ENCODE data around the gene CMTM4. TPM values are rescaled to one million over a fixed set of nuclear protein-coding genes. Genes with fewer than 3 reads are reported as not detected.

CMTM4 gene
- total and polyA plus RNA-seq, 7 donors = 6.1 to 65.1 (median 12.5) TPM

- Histone ChIP-seq H3K4me1 (peaks cover 0 to 11% (median 7%) of the 10 kb centered on the region in 4 donors), H3K36me3 (no peaks in the 10 kb centered on the region), H3K27ac (no peak overlapping the region), H3K4me3 (no peak overlapping the region), H3K9me3 (no peaks in the 10 kb centered on the region), H3K27me3 (no peaks in the 10 kb centered on the region)
- no peak for TF ChIP-seq EP300 (IDR thresholded peaks at IDR 0.05)
- no peak for TF ChIP-seq CTCF (IDR thresholded peaks at IDR 0.05)
- no peak for TF ChIP-seq POLR2A (IDR thresholded peaks at IDR 0.05)
- no peak for TF ChIP-seq POLR2AphosphoS5 (IDR thresholded peaks at IDR 0.05)
- WGBS, 2 donors = 98 to 99% methylated on average over 1 of the region's 1 CpG
- intact Hi-C loops (cut with DNase I) = no loop called here
- no peak for DNase-seq
Measured at GRCh38 chr16:66647866-66648265, 48.7 kb downstream of the CMTM4 start.

GRCh38 chr16:66641387-66641786, 55.2 kb downstream of the CMTM4 start:
- 95 to 98% methylated on average over 1 of the region's 1 CpG for WGBS, 2 donors
- no peaks in the 10 kb centered on the region for H3K4me1 ChIP-seq
- no peaks in the 10 kb centered on the region for H3K27me3 ChIP-seq
- H3K36me3 ChIP-seq = no peaks in the 10 kb centered on the region
- intact Hi-C loops (cut with DNase I) = no loop called here
- no peak for DNase-seq
- no peak overlapping the region for H3K27ac ChIP-seq
- H3K4me3 ChIP-seq = no peak overlapping the region
- no peak for TF ChIP-seq EP300 (IDR thresholded peaks at IDR 0.05)
- no peak for TF ChIP-seq CTCF (IDR thresholded peaks at IDR 0.05)
- no peak for TF ChIP-seq POLR2A (IDR thresholded peaks at IDR 0.05)
- no peak for TF ChIP-seq POLR2AphosphoS5 (IDR thresholded peaks at IDR 0.05)
- H3K9me3 ChIP-seq = no peaks in the 10 kb centered on the region

- TF ChIP-seq EP300 (IDR thresholded peaks at IDR 0.05) (no peak), POLR2AphosphoS5 (IDR thresholded peaks at IDR 0.05) (no peak), CTCF (IDR thresholded peaks at IDR 0.05) (no peak), POLR2A (IDR thresholded peaks at IDR 0.05) (no peak)
- intact Hi-C loops (cut with DNase I) = no loop called here
- DNase-seq = no peak
- Histone ChIP-seq H3K27ac (no peak overlapping the region), H3K4me3 (no peak overlapping the region), H3K27me3 (no peaks in the 10 kb centered on the region), H3K4me1 (no peaks in the 10 kb centered on the region), H3K36me3 (no peaks in the 10 kb centered on the region), H3K9me3 (no peaks in the 10 kb centered on the region)
- 90 to 95% methylated on average over 3 of the region's 3 CpGs for WGBS, 2 donors
Measured at GRCh38 chr16:66640724-66641314, 55.7 kb downstream of the CMTM4 start.

GRCh38 chr16:66639091-66639885, 57.3 kb downstream of the CMTM4 start:
- TF ChIP-seq CTCF (IDR thresholded peaks at IDR 0.05) = no peak
- TF ChIP-seq POLR2AphosphoS5 (IDR thresholded peaks at IDR 0.05) = no peak
- no peak for TF ChIP-seq POLR2A (IDR thresholded peaks at IDR 0.05)
- no peak for TF ChIP-seq EP300 (IDR thresholded peaks at IDR 0.05)

More at GRCh38 chr16:66639091-66639885, 57.3 kb downstream of the CMTM4 start:
- H3K4me3 ChIP-seq = no peak overlapping the region
- intact Hi-C loops (cut with DNase I) = no loop called here
- H3K27ac ChIP-seq = no peak overlapping the region
- 92 to 95% methylated on average over 6 of the region's 6 CpGs for WGBS, 2 donors
- no peaks in the 10 kb centered on the region for H3K9me3 ChIP-seq
- H3K4me1 ChIP-seq = no peaks in the 10 kb centered on the region
- no peaks in the 10 kb centered on the region for H3K27me3 ChIP-seq
- DNase-seq = no peak
- H3K36me3 ChIP-seq = no peaks in the 10 kb centered on the region

Data from sigmoid colon (tissue), 7 donors.